HCT116 (cell line): ENCODE measurements around the gene SLC24A3. TPM values are rescaled to one million over a fixed set of nuclear protein-coding genes. Genes with fewer than 3 reads are reported as not detected.

ENCODE experiments used
- ATAC-seq: fragments of 200-7000 bp; cut with Tn5 transposase; 2 replicates; pipeline ENCODE4 v1.9.1; 2020; ENCODE audit warnings: mild to moderate bottlenecking, moderate library complexity
- BruUV-seq: library from RNA; stranded (reverse); fragments of 400-500 nt; replicated peaks from 2 replicates; lab custom pipeline; 2021; lab: Mats Ljungman, UMichigan
- CTCF ChIA-PET: fragments of 300-600 bp; sonication (Branson Sonifier 250); formaldehyde crosslinking; loops from one replicate; lab custom pipeline; 2021; ENCODE audit warnings: antibody characterized with exemption; lab: Charles Lee
- POLR2A ChIA-PET: fragments of 300-600, 350-600 bp; sonication (Branson Sonifier 250); formaldehyde crosslinking; loops from one replicate; lab custom pipeline; 2021; ENCODE audit warnings: antibody characterized with exemption; lab: Charles Lee
- RAD21 ChIA-PET, 2 experiments: fragments of 300-600 bp; sonication (Branson Sonifier 250); formaldehyde crosslinking; loops; one replicate each; lab custom pipeline; 2023; ENCODE audit warnings: low total read pairs in 2 of 2; ENCODE audit not compliant: uncharacterized antibody in 2 of 2, unreplicated experiment in 2 of 2, low non-redundant PET in 1 of 2; lab: Charles Lee
- DNase-seq: peaks from one replicate; pipeline ENCODE4 v3.0.0-alpha.2; 2010; ENCODE audit warnings: low read depth, low spot score
- H2AFZ ChIP-seq: fragments of 200-600 bp; shearing (Covaris generic), sonication (generic); 2 replicates; pipeline ENCODE4 v1.6.1; 2017; ENCODE audit warnings: low read depth, mixed run types, mixed read lengths, antibody characterized with exemption, low read length; ENCODE audit not compliant: poor library complexity, severe bottlenecking
- H3K27ac ChIP-seq: 2 replicates; pipeline ENCODE4 v1.5.1; 2012; ENCODE audit warnings: low read depth, low read length
- H3K27me3 ChIP-seq: fragments of 200-600 bp; sonication (generic); 2 replicates; pipeline ENCODE4 v1.6.1; 2016; ENCODE audit warnings: mixed run types, low read length, mixed read lengths; ENCODE audit not compliant: insufficient read depth
- H3K36me3 ChIP-seq, 2 experiments: fragments of 200-500 bp in 1 of 2; fragments of 200-600 bp in 1 of 2; sonication (Bioruptor generic) in 1 of 2; sonication (generic) in 1 of 2; 2 replicates each; pipeline versions ENCODE4 v1.5.1 to v1.6.1; 2014 to 2016; ENCODE audit warnings: low read length in 2 of 2, inconsistent platforms in 1 of 2, mixed read lengths in 1 of 2, mixed run types in 1 of 2; ENCODE audit not compliant: insufficient read depth in 2 of 2, control insufficient read depth in 1 of 2
- H3K4me1 ChIP-seq, 2 experiments: fragments of 200-600 bp in 1 of 2; sonication (generic) in 1 of 2; 2 replicates each; pipeline versions ENCODE4 v1.5.1 to v1.6.1; 2012 to 2017; ENCODE audit warnings: low read length in 2 of 2, inconsistent platforms in 1 of 2, mild to moderate bottlenecking in 1 of 2, mixed read lengths in 1 of 2, mixed run types in 1 of 2, moderate library complexity in 1 of 2; ENCODE audit not compliant: insufficient read depth in 2 of 2, control insufficient read depth in 1 of 2
- H3K4me2 ChIP-seq: fragments of 200-600 bp; sonication (generic); 2 replicates; pipeline ENCODE4 v1.6.1; 2017; ENCODE audit warnings: mixed run types, low read length, mixed read lengths
- H3K4me3 ChIP-seq, 2 experiments: fragments of 200-600 bp in 1 of 2; sonication (generic) in 1 of 2; replicated peaks in 1 of 2; 2 replicates each; pipeline ENCODE4 v1.5.1; 2011 to 2016; ENCODE audit warnings: low read length in 2 of 2, control low read depth in 1 of 2, low read depth in 1 of 2, mild to moderate bottlenecking in 1 of 2, mixed read lengths in 1 of 2, mixed run types in 1 of 2
- H3K79me2 ChIP-seq: fragments of 200-600 bp; sonication (generic); 2 replicates; pipeline ENCODE4 v1.6.1; 2017; ENCODE audit warnings: mild to moderate bottlenecking, mixed run types, low read length, moderate library complexity, mixed read lengths; ENCODE audit not compliant: insufficient read depth
- H3K9ac ChIP-seq: fragments of 200-600 bp; sonication (generic); 2 replicates; pipeline ENCODE4 v1.6.1; 2016; ENCODE audit warnings: low read length, mixed read lengths
- H3K9me2 ChIP-seq: fragments of 200-600 bp; sonication (generic), shearing (Covaris generic); 2 replicates; pipeline ENCODE4 v1.6.1; 2017; ENCODE audit warnings: mixed run types, mild to moderate bottlenecking, moderate library complexity; ENCODE audit not compliant: insufficient read depth
- H3K9me3 ChIP-seq, 2 experiments: fragments of 200-500 bp in 1 of 2; fragments of 200-600 bp in 1 of 2; sonication (Bioruptor generic) in 1 of 2; sonication (generic) in 1 of 2; 2 replicates each; pipeline ENCODE4 v1.6.1; 2014 to 2017; ENCODE audit warnings: low read length in 2 of 2, mixed read lengths in 2 of 2, inconsistent platforms in 1 of 2, low read depth in 1 of 2, mild to moderate bottlenecking in 1 of 2, mixed run types in 1 of 2, moderate library complexity in 1 of 2; ENCODE audit not compliant: control insufficient read depth in 1 of 2, insufficient read depth in 1 of 2
- H4K20me1 ChIP-seq: fragments of 200-600 bp; sonication (generic), shearing (Covaris generic); 2 replicates; pipeline ENCODE4 v1.6.1; 2017; ENCODE audit warnings: mixed run types, mild to moderate bottlenecking, moderate library complexity; ENCODE audit not compliant: insufficient read depth
- CEBPB ChIP-seq: IDR thresholded peaks from 2 replicates; pipeline ENCODE4 v1.6.1; 2012; ENCODE audit warnings: low read depth
- EZH2 ChIP-seq: fragments of 200-600 bp; sonication (generic); IDR thresholded peaks from 2 replicates; pipeline ENCODE4 v1.6.1; 2017; ENCODE audit warnings: antibody characterized with exemption, mixed run types
- EZH2phosphoT487 ChIP-seq: fragments of 200-600 bp; IDR thresholded peaks from 2 replicates; pipeline ENCODE4 v1.6.1; 2018; ENCODE audit warnings: antibody characterized with exemption, borderline replicate concordance
- POLR2A ChIP-seq: IDR thresholded peaks from 2 replicates; pipeline ENCODE4 v1.7.0; 2011; ENCODE audit warnings: borderline replicate concordance; ENCODE audit not compliant: insufficient read depth, insufficient read length; ENCODE audit errors: extremely low read depth
- SP1 ChIP-seq: IDR thresholded peaks from 2 replicates; pipeline ENCODE4 v1.6.1; 2012; ENCODE audit warnings: low read depth
- SRF ChIP-seq: IDR thresholded peaks from 2 replicates; pipeline ENCODE4 v1.6.1; 2012; ENCODE audit warnings: low read depth
- TCF7L2 ChIP-seq: IDR thresholded peaks from 2 replicates; pipeline ENCODE4 v1.7.0; 2011; ENCODE audit warnings: borderline replicate concordance, inconsistent platforms; ENCODE audit not compliant: insufficient read depth, insufficient read length; ENCODE audit errors: extremely low read depth
- YY1 ChIP-seq: IDR thresholded peaks from 2 replicates; pipeline ENCODE4 v1.6.1; 2011; ENCODE audit warnings: low read length, low read depth, moderate library complexity, mild to moderate bottlenecking; ENCODE audit not compliant: insufficient replicate concordance; ENCODE audit errors: extremely low read depth
- ZFX ChIP-seq: fragments of 450-650 bp; IDR thresholded peaks from 2 replicates; pipeline ENCODE4 v1.6.1; 2017
- intact Hi-C: fragments of 100-400 bp; cut with micrococcal nuclease; formaldehyde crosslinking; loops from 2 replicates; pipeline ENCODE4 v1.10.0; 2022
- total RNA-seq: library from RNA; stranded (reverse); gene quantifications from one replicate; pipeline ENCODE4 v1.2.1, GENCODE V29; 2021; ENCODE audit not compliant: unreplicated experiment
- TF ChIP-seq, protein P1 (sequence below), 3 experiments: fragments of 200-600 bp in 1 of 3; sonication (generic) in 1 of 3; IDR thresholded peaks in 2 of 3; conservative IDR thresholded peaks in 1 of 3; 2 replicates each; pipeline ENCODE4 v1.5.1; 2012 to 2017; ENCODE audit warnings: low read depth in 2 of 3, low read length in 2 of 3, antibody characterized with exemption in 1 of 3, borderline replicate concordance in 1 of 3, control low read depth in 1 of 3, mild to moderate bottlenecking in 1 of 3, mixed read lengths in 1 of 3, mixed run types in 1 of 3, moderate library complexity in 1 of 3; ENCODE audit not compliant: insufficient read depth in 1 of 3
- TF ChIP-seq, protein P2 (sequence below): IDR thresholded peaks from 2 replicates; pipeline ENCODE4 v1.6.1; 2011; ENCODE audit warnings: mild to moderate bottlenecking, low read length, moderate library complexity; ENCODE audit not compliant: insufficient replicate concordance; ENCODE audit errors: extremely low read depth
- TF ChIP-seq, protein P3 (sequence below): IDR thresholded peaks from 2 replicates; pipeline ENCODE4 v1.6.1; 2012
- TF ChIP-seq, protein P4 (sequence below): IDR thresholded peaks from 2 replicates; pipeline ENCODE4 v1.6.1; 2012; ENCODE audit warnings: low read depth

The SLC24A3 gene
- total RNA-seq, 1 experiment from 2014 or later: not detected

DNA sequence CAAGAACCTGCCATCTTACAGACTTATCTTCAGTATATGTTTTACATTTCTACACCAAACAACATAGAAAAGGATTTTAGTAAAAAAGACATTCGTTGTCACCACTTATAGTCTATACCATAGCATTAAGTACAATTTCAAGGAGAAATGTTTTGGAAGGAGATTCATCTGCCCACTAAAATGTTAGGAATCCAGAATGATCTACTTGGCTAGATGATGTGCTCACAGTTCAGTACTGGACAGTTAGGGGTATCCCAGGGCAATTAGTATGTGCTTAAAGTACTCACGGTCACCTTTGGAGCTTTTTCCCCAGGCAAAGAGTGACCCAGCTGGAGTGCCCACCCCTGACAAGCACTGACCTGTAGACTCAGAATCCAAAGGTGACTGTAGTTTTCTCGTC lies 222.9 kb downstream of the SLC24A3 start:
- H4K20me1 ChIP-seq: no peaks in the 10 kb centered on the region
- POLR2A ChIA-PET: no interaction called here
- no peak overlapping the region for H3K4me3 ChIP-seq
- CTCF ChIA-PET: no interaction called here
- no peak overlapping the region for H2AFZ ChIP-seq
- no TSS peak for BruUV-seq
- H3K27ac ChIP-seq: no peak overlapping the region
- H3K9ac ChIP-seq: no peak overlapping the region
- DNase-seq (no peak), ATAC-seq (no peak)
- no peaks in the 10 kb centered on the region for H3K27me3 ChIP-seq
- no peaks in the 10 kb centered on the region for H3K4me1 ChIP-seq
- no peak for TF ChIP-seq CEBPB
- no peak for TF ChIP-seq TCF7L2
- no peak for TF ChIP-seq EZH2
- TF ChIP-seq YY1: no peak
- no peak for TF ChIP-seq EZH2phosphoT487
- no peak for TF ChIP-seq SP1
- TF ChIP-seq, protein P1, sequence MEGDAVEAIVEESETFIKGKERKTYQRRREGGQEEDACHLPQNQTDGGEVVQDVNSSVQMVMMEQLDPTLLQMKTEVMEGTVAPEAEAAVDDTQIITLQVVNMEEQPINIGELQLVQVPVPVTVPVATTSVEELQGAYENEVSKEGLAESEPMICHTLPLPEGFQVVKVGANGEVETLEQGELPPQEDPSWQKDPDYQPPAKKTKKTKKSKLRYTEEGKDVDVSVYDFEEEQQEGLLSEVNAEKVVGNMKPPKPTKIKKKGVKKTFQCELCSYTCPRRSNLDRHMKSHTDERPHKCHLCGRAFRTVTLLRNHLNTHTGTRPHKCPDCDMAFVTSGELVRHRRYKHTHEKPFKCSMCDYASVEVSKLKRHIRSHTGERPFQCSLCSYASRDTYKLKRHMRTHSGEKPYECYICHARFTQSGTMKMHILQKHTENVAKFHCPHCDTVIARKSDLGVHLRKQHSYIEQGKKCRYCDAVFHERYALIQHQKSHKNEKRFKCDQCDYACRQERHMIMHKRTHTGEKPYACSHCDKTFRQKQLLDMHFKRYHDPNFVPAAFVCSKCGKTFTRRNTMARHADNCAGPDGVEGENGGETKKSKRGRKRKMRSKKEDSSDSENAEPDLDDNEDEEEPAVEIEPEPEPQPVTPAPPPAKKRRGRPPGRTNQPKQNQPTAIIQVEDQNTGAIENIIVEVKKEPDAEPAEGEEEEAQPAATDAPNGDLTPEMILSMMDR (IDR thresholded peaks at IDR 0.05 in 2 of 3, conservative IDR thresholded peaks at IDR 0.05 in 1 of 3; ENCODE audit: borderline replicate concordance in 1 of 3, insufficient read depth in 1 of 3, low read depth in 2 of 3, low read length in 2 of 3): no peak
- TF ChIP-seq SRF: no peak
- TF ChIP-seq, protein P2, sequence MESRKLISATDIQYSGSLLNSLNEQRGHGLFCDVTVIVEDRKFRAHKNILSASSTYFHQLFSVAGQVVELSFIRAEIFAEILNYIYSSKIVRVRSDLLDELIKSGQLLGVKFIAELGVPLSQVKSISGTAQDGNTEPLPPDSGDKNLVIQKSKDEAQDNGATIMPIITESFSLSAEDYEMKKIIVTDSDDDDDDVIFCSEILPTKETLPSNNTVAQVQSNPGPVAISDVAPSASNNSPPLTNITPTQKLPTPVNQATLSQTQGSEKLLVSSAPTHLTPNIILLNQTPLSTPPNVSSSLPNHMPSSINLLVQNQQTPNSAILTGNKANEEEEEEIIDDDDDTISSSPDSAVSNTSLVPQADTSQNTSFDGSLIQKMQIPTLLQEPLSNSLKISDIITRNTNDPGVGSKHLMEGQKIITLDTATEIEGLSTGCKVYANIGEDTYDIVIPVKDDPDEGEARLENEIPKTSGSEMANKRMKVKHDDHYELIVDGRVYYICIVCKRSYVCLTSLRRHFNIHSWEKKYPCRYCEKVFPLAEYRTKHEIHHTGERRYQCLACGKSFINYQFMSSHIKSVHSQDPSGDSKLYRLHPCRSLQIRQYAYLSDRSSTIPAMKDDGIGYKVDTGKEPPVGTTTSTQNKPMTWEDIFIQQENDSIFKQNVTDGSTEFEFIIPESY: no peak
- TF ChIP-seq POLR2A: no peak
- TF ChIP-seq, protein P3, sequence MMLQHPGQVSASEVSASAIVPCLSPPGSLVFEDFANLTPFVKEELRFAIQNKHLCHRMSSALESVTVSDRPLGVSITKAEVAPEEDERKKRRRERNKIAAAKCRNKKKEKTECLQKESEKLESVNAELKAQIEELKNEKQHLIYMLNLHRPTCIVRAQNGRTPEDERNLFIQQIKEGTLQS: no peak
- TF ChIP-seq, protein P4, sequence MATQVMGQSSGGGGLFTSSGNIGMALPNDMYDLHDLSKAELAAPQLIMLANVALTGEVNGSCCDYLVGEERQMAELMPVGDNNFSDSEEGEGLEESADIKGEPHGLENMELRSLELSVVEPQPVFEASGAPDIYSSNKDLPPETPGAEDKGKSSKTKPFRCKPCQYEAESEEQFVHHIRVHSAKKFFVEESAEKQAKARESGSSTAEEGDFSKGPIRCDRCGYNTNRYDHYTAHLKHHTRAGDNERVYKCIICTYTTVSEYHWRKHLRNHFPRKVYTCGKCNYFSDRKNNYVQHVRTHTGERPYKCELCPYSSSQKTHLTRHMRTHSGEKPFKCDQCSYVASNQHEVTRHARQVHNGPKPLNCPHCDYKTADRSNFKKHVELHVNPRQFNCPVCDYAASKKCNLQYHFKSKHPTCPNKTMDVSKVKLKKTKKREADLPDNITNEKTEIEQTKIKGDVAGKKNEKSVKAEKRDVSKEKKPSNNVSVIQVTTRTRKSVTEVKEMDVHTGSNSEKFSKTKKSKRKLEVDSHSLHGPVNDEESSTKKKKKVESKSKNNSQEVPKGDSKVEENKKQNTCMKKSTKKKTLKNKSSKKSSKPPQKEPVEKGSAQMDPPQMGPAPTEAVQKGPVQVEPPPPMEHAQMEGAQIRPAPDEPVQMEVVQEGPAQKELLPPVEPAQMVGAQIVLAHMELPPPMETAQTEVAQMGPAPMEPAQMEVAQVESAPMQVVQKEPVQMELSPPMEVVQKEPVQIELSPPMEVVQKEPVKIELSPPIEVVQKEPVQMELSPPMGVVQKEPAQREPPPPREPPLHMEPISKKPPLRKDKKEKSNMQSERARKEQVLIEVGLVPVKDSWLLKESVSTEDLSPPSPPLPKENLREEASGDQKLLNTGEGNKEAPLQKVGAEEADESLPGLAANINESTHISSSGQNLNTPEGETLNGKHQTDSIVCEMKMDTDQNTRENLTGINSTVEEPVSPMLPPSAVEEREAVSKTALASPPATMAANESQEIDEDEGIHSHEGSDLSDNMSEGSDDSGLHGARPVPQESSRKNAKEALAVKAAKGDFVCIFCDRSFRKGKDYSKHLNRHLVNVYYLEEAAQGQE: no peak
- no peak for TF ChIP-seq ZFX
- intact Hi-C loops: no loop called here
- RAD21 ChIA-PET: no interaction called here
- H3K79me2 ChIP-seq: no peaks in the 10 kb centered on the region
- H3K9me3 ChIP-seq: no peaks in the 10 kb centered on the region; a peak in 1 of 4 replicates
- no peak overlapping the region for H3K4me2 ChIP-seq
- no peaks in the 10 kb centered on the region for H3K9me2 ChIP-seq
- no peaks in the 10 kb centered on the region for H3K36me3 ChIP-seq
